Activated CD8-positive, alpha-beta T cell treated with anti-CD3 and anti-CD28 coated beads for 36 hours (primary cell): ENCODE measurements around the gene TTC24. TPM values are rescaled to one million over a fixed set of nuclear protein-coding genes. Genes with fewer than 3 reads are reported as not detected.
"Not testable (repeated sequence)": the region's sequence is repeated elsewhere in the genome, so short reads cannot be mapped to it uniquely, and the experiment has no call there.

Experiments used
- ATAC-seq: fragments of 200-7000 bp; cut with Tn5 transposase; one replicate; pipeline ENCODE4 v1.10.0; 2021; ENCODE audit warnings: mild to moderate bottlenecking, moderate library complexity
- CTCF ChIA-PET: fragments of 350-600 bp; sonication (Branson Sonifier 250); formaldehyde crosslinking; loops from one replicate; lab custom pipeline; 2021; ENCODE audit warnings: antibody characterized with exemption; lab: Charles Lee
- POLR2A ChIA-PET: fragments of 350-600 bp; sonication (Branson Sonifier 250); formaldehyde crosslinking; loops from one replicate; lab custom pipeline; 2021; ENCODE audit warnings: antibody characterized with exemption; lab: Charles Lee
- DNase-seq: peaks from one replicate; pipeline ENCODE4 v3.0.0-alpha.2; 2020
- H3K27ac Mint-ChIP-seq: one replicate; pipeline ENCODE4 v1.8.0; 2021; ENCODE audit warnings: mild to moderate bottlenecking, mixed read lengths
- H3K27me3 Mint-ChIP-seq: one replicate; pipeline ENCODE4 v1.8.0; 2021; ENCODE audit warnings: mixed read lengths
- H3K36me3 Mint-ChIP-seq: one replicate; pipeline ENCODE4 v1.8.0; 2021; ENCODE audit warnings: low read depth, mixed read lengths
- H3K4me1 Mint-ChIP-seq: one replicate; pipeline ENCODE4 v1.8.0; 2021; ENCODE audit warnings: low read depth, mixed read lengths
- H3K4me3 Mint-ChIP-seq: one replicate; pipeline ENCODE4 v1.8.0; 2021; ENCODE audit warnings: mild to moderate bottlenecking, moderate library complexity, mixed read lengths
- H3K9me3 Mint-ChIP-seq: one replicate; pipeline ENCODE4 v1.8.0; 2021; ENCODE audit warnings: mixed read lengths
- CTCF ChIP-seq: fragments of 200-600 bp; IDR thresholded peaks from one replicate; pipeline ENCODE4 v1.8.0; 2022; ENCODE audit warnings: antibody characterized with exemption, mild to moderate bottlenecking
- intact Hi-C: fragments of 100-400 bp; cut with micrococcal nuclease; formaldehyde crosslinking; loops from one replicate; pipeline ENCODE4 v1.10.0; 2022
- total RNA-seq, 2 experiments: library from RNA; stranded (reverse); gene quantifications; one replicate each; pipeline ENCODE4 v1.2.3, GENCODE V29; 2021

TTC24 gene
- total RNA-seq, 2 experiments from 2014 or later: 19.8 to 20.2 TPM

- intact Hi-C loops: no loop called here
- no peak for DNase-seq
- no peak for TF ChIP-seq CTCF
- no peak overlapping the region for H3K27ac Mint-ChIP-seq
- no peaks in the 10 kb centered on the region for H3K27me3 Mint-ChIP-seq
- H3K9me3 Mint-ChIP-seq: no peaks in the 10 kb centered on the region
- CTCF ChIA-PET: interaction anchor here (0.9 to 1.6 kb wide), 5 partner anchors 30 to 166 kb away, joined by 3 to 6 read pairs (median 4); no protein-coding TSS in a partner anchor
- H3K4me1 Mint-ChIP-seq: no peaks in the 10 kb centered on the region
- no peak overlapping the region for H3K4me3 Mint-ChIP-seq
- no peaks in the 10 kb centered on the region for H3K36me3 Mint-ChIP-seq
- POLR2A ChIA-PET: interaction anchor here (0.6 kb wide), 1 partner anchor 19 kb away, joined by 3 read pairs; no protein-coding TSS in a partner anchor
- no peak for ATAC-seq
These were observed 27.7 kb upstream of the TTC24 start for GRCh38 chr1:156551869-156552268.

DNA sequence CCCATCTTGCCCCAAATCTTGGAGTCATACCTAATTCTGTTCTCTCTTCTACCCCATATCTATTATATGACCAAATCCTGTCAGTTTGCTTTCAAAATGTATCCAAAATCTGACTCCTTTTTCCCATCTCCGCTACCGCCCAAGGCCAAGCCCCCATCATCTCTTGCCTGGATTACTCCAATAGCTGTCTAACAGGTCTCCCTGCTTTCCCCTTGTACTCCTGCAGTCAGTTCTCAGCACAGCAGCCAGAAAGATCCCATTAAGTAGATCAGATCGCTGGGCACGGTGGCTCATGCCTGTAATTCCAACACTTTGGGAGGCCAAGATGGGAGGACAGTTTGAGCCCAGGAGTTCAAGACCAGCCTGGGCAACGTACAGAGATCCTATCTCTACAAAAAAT, 27.0 kb upstream of the TTC24 start:
- TF ChIP-seq CTCF: no peak
- ChIA-PET POLR2A (interaction anchor here (0.6 kb wide), 2 partner anchors 19 to 20 kb away, joined by 3 read pairs; partner anchors contain the start of gene IQGAP3), CTCF (interaction anchor here (1.6 kb wide), 1 partner anchor 167 kb away, joined by 4 read pairs; no protein-coding TSS in a partner anchor)
- Mint-ChIP-seq H3K27ac (no peak overlapping the region), H3K4me1 (no peaks in the 10 kb centered on the region), H3K4me3 (no peak overlapping the region), H3K27me3 (no peaks in the 10 kb centered on the region), H3K36me3 (no peaks in the 10 kb centered on the region), H3K9me3 (no peaks in the 10 kb centered on the region)
- no peak for ATAC-seq
- intact Hi-C loops: no loop called here
- no peak for DNase-seq

DNA sequence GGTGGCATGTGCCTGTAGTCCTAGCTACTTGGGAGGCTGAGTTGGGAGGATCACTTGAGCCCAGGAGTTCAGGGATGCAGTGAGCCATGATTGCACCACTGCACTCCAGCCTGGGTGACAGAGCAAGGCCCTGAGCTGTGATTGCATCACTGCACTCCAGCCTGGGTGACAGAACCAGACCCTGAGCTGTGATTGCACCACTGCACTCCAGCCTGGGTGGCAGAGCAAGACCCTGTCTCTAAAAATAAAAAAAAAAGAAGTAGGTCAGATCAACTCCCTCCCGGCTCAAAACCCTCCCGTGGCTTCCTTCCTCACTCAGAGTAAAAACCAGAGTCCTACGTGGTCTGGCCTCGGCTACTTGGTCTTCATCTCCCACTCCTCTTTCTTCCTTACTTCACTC, 26.6 kb upstream of the TTC24 start:
- intact Hi-C loops, H3K4me1 Mint-ChIP-seq: not testable (repeated sequence)
- CTCF ChIA-PET: interaction anchor here (1.6 kb wide), 1 partner anchor 167 kb away, joined by 4 read pairs; no protein-coding TSS in a partner anchor

GRCh38 chr1:156553860-156554485, 25.6 kb upstream of the TTC24 start:
- Mint-ChIP-seq H3K36me3 (no peaks in the 10 kb centered on the region), H3K9me3 (no peaks in the 10 kb centered on the region), H3K27ac (no peak overlapping the region), H3K4me1 (no peaks in the 10 kb centered on the region), H3K27me3 (no peaks in the 10 kb centered on the region), H3K4me3 (no peak overlapping the region)
- POLR2A ChIA-PET: interaction anchor here (1.5 kb wide), 1 partner anchor 37 kb away, joined by 5 read pairs; the partner anchor contains the start of gene NAXE
- TF ChIP-seq CTCF: no peak
- ATAC-seq (no peak), DNase-seq (no peak)
- CTCF ChIA-PET: interaction anchor here (0.9 kb wide), 1 partner anchor 73 kb away, joined by 6 read pairs; no protein-coding TSS in a partner anchor
- intact Hi-C loops: no loop called here

More for the DNA sequence above, 26.6 kb upstream of the TTC24 start:
- H3K36me3 Mint-ChIP-seq, H3K9me3 Mint-ChIP-seq, H3K27me3 Mint-ChIP-seq, ATAC-seq, DNase-seq, H3K27ac Mint-ChIP-seq, H3K4me3 Mint-ChIP-seq: not testable (repeated sequence)
- POLR2A ChIA-PET: interaction anchor here (0.6 kb wide), 1 partner anchor 19 kb away, joined by 3 read pairs; the partner anchor contains the start of gene IQGAP3

DNA sequence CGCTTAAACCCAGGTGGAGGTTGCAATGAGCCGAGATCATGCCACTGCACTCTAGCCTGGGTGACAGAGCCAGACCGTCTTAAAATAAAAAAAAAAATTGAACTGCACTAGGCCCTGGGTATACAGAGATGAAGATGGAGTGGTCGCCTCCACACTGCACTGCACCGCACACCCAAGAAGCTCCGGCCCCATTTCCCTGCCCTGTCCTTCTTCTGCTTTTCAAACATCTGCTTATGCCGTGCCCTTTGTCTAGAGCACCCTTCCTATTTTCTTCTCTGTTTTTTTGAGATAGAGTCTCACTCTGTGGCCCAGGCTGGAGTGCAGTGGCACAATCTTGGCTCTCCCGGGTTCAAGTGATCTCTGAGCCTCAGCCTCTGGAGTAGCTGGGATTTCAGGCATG, 24.6 kb upstream of the TTC24 start:
- no peaks in the 10 kb centered on the region for H3K9me3 Mint-ChIP-seq
- ATAC-seq: no peak
- POLR2A ChIA-PET: interaction anchor here (1.5 kb wide), 1 partner anchor 36 kb away, joined by 5 read pairs; the partner anchor contains the start of gene NAXE
- no peak overlapping the region for H3K4me3 Mint-ChIP-seq
- intact Hi-C loops: no loop called here
- no peaks in the 10 kb centered on the region for H3K4me1 Mint-ChIP-seq
- DNase-seq: no peak
- CTCF ChIA-PET: interaction anchor here (0.8 to 1.4 kb wide), 3 partner anchors 13 to 170 kb away, joined by 3 to 6 read pairs (median 4); no protein-coding TSS in a partner anchor
- TF ChIP-seq CTCF: no peak
- no peaks in the 10 kb centered on the region for H3K36me3 Mint-ChIP-seq
- H3K27ac Mint-ChIP-seq: no peak overlapping the region
- H3K27me3 Mint-ChIP-seq: no peaks in the 10 kb centered on the region
